K562 (cell line): ENCODE measurements around the gene GNAZ. TPM values are rescaled to one million over a fixed set of nuclear protein-coding genes. Genes with fewer than 3 reads are reported as not detected.
"Not testable (repeated sequence)": the region's sequence is repeated elsewhere in the genome, so short reads cannot be mapped to it uniquely, and the experiment has no call there.

ENCODE experiments used
- ATAC-seq: fragments of 200-7000 bp; cut with Tn5 transposase; 3 replicates; pipeline ENCODE4 v1.9.1; 2020; ENCODE audit warnings: moderate library complexity
- BruUV-seq: library from RNA; stranded (reverse); fragments of 400-500 nt; replicated peaks from 2 replicates; lab custom pipeline; 2021; lab: Mats Ljungman, UMichigan
- CTCF ChIA-PET: fragments of 300-600 bp; formaldehyde crosslinking; extraction: SDS; loops from one replicate; lab custom pipeline; 2021; ENCODE audit warnings: low intra/inter-chr PET ratio; lab: Yijun Ruan, JAX
- POLR2A ChIA-PET: fragments of 300-600, 350-650 bp; sonication (Branson Sonifier 250); formaldehyde crosslinking; extraction: SDS; loops from one replicate; lab custom pipeline; 2021; ENCODE audit warnings: antibody characterized with exemption, inconsistent platforms; lab: Yijun Ruan, JAX
- DNase-seq, 4 experiments: peaks; one replicate each; pipeline versions ENCODE4 v3.0.0 to v3.0.0-alpha.2; 2011 to 2018; ENCODE audit warnings: low spot score in 3 of 4, mixed read lengths in 3 of 4; ENCODE audit errors: extremely low read depth in 1 of 4
- FAIRE-seq: peaks from 2 replicates; lab custom pipeline; 2011; peaks lifted over from hg19 to GRCh38; lab: Jason Lieb, UNC
- H2AFZ ChIP-seq: 2 replicates; pipeline ENCODE4 v1.6.0; 2011; ENCODE audit warnings: low read depth, low read length, control low read depth, inconsistent platforms
- H3K27ac ChIP-seq: fragments of 200-600 bp; 3 replicates; pipeline ENCODE4 v1.8.0; 2011; ENCODE audit warnings: low read depth, mild to moderate bottlenecking, control low read depth, inconsistent platforms, low read length, moderate library complexity, mixed read lengths; ENCODE audit errors: extremely low read depth
- H3K27me3 ChIP-seq, 2 experiments: fragments of 300-600 bp in 1 of 2; 2 replicates in 1 of 2; 3 replicates in 1 of 2; pipeline versions ENCODE4 v1.6.0 to v1.8.0; 2011; ENCODE audit warnings: inconsistent platforms in 2 of 2, low read length in 2 of 2, mild to moderate bottlenecking in 1 of 2, mixed read lengths in 1 of 2, moderate library complexity in 1 of 2; ENCODE audit not compliant: control insufficient read depth in 2 of 2, insufficient read depth in 2 of 2
- H3K36me3 ChIP-seq: fragments of 300-600 bp; 3 replicates; pipeline ENCODE4 v1.8.0; 2011; ENCODE audit warnings: mild to moderate bottlenecking, low read length, inconsistent platforms; ENCODE audit not compliant: control insufficient read depth, insufficient read depth
- H3K4me1 ChIP-seq, 2 experiments: fragments of 200-600 bp in 1 of 2; replicated peaks in 1 of 2; 2 replicates in 1 of 2; 3 replicates in 1 of 2; pipeline versions ENCODE4 v1.5.1 to v1.8.0; 2011; ENCODE audit warnings: inconsistent platforms in 2 of 2, low read length in 2 of 2, mild to moderate bottlenecking in 1 of 2, mixed read lengths in 1 of 2, moderate library complexity in 1 of 2; ENCODE audit not compliant: control insufficient read depth in 2 of 2, insufficient read depth in 2 of 2
- H3K4me2 ChIP-seq: 2 replicates; pipeline ENCODE4 v1.6.1; 2011; ENCODE audit warnings: low read length, control low read depth, inconsistent platforms, mixed read lengths; ENCODE audit not compliant: insufficient read depth
- H3K4me3 ChIP-seq: fragments of 200-600 bp; sonication (generic), shearing (Covaris generic); 2 replicates; pipeline ENCODE4 v1.5.1; 2016; ENCODE audit warnings: control low read depth, inconsistent platforms
- H3K79me2 ChIP-seq: fragments of 200-600 bp; 3 replicates; pipeline ENCODE4 v1.8.0; 2011; ENCODE audit warnings: low read length, inconsistent platforms; ENCODE audit not compliant: control insufficient read depth, insufficient read depth
- H3K9ac ChIP-seq, 2 experiments: 2 replicates each; pipeline versions ENCODE4 v1.6.0 to v1.6.1; 2011; ENCODE audit warnings: low read depth in 2 of 2, low read length in 2 of 2, control low read depth in 1 of 2, inconsistent platforms in 1 of 2, mild to moderate bottlenecking in 1 of 2, mixed read lengths in 1 of 2; ENCODE audit not compliant: insufficient read depth in 1 of 2
- H3K9me1 ChIP-seq: one replicate; pipeline ENCODE4 v1.6.0; 2011; ENCODE audit warnings: inconsistent platforms, mild to moderate bottlenecking, low read length, moderate library complexity; ENCODE audit not compliant: control insufficient read depth, insufficient read depth
- H3K9me3 ChIP-seq: replicated peaks from 2 replicates; pipeline ENCODE4 v1.5.1; 2011; ENCODE audit warnings: low read depth, low read length, inconsistent platforms; ENCODE audit not compliant: control insufficient read depth, insufficient read depth
- H4K20me1 ChIP-seq: replicated peaks from 2 replicates; pipeline ENCODE4 v1.6.1; 2011; ENCODE audit warnings: low read length, inconsistent platforms, mixed read lengths; ENCODE audit not compliant: control insufficient read depth, insufficient read depth
- ATF1 ChIP-seq, 2 experiments: fragments of 450-650 bp in 1 of 2; IDR thresholded peaks; 2 replicates each; pipeline ENCODE4 v1.6.1; 2016; ENCODE audit warnings: missing compliant biosample characterization in 1 of 2, missing genetic modification characterization in 1 of 2
- GABPB1 ChIP-seq: sonication (generic); formaldehyde crosslinking; IDR thresholded peaks from 2 replicates; pipeline ENCODE4 v1.8.0; 2022; ENCODE audit warnings: mild to moderate bottlenecking, missing genetic modification reagents
- LCOR ChIP-seq: sonication (generic); formaldehyde crosslinking; IDR thresholded peaks from 2 replicates; pipeline ENCODE4 v1.8.0; 2022; ENCODE audit warnings: mild to moderate bottlenecking, missing genetic modification reagents
- SMC3 ChIP-seq: conservative IDR thresholded peaks from 2 replicates; pipeline ENCODE4 v1.6.1; 2011; ENCODE audit warnings: low read depth, low read length, improper control_type of control experiment; ENCODE audit not compliant: insufficient read depth
- SRF ChIP-seq, 2 experiments: fragments of 250-450, 450-650 bp in 1 of 2; sonication (Bioruptor Pico) in 1 of 2; sonication (generic) in 1 of 2; formaldehyde crosslinking; IDR thresholded peaks; 2 replicates each; pipeline versions ENCODE4 v1.5.0 to v1.5.1; 2020 to 2022; ENCODE audit warnings: mild to moderate bottlenecking in 1 of 2, missing genetic modification reagents in 1 of 2
- STAT5A ChIP-seq: IDR thresholded peaks from 2 replicates; pipeline ENCODE4 v1.6.1; 2012; ENCODE audit warnings: low read length, inconsistent platforms, borderline replicate concordance
- TBL1XR1 ChIP-seq, 2 experiments: IDR thresholded peaks; 2 replicates each; pipeline ENCODE4 v1.6.1; 2012; ENCODE audit warnings: improper control_type of control experiment in 2 of 2, low read length in 2 of 2, mild to moderate bottlenecking in 1 of 2
- TGIF2 ChIP-seq: sonication (generic); formaldehyde crosslinking; IDR thresholded peaks from 2 replicates; pipeline ENCODE4 v1.8.1; 2022; ENCODE audit warnings: mild to moderate bottlenecking, missing genetic modification reagents, moderate library complexity
- ZBTB7A ChIP-seq: IDR thresholded peaks from 2 replicates; pipeline ENCODE4 v1.6.1; 2011; ENCODE audit warnings: low read depth, mild to moderate bottlenecking, low read length, moderate library complexity, borderline replicate concordance; ENCODE audit not compliant: control insufficient read depth
- ZNF197 ChIP-seq: fragments of 200-800 bp; sonication (Bioruptor generic); IDR thresholded peaks from 2 replicates; pipeline ENCODE4 v1.6.1; 2016; ENCODE audit warnings: low read depth, missing genetic modification characterization, missing compliant biosample characterization
- in situ Hi-C: fragments of 300-500 bp; cut with MboI; formaldehyde crosslinking; loops from 4 replicates; pipeline ENCODE4 v1.15.0; 2018; ENCODE audit warnings: inconsistent platforms, mixed read lengths
- intact Hi-C: fragments of 100-400 bp; cut with micrococcal nuclease; formaldehyde crosslinking; loops from 2 replicates; pipeline ENCODE4 v1.14.2; 2022
- polyA plus RNA-seq, 8 experiments: library from polyadenylated mRNA; depleted of rRNA in 4 of 8; stranded (reverse) in 5 of 8; unstranded in 3 of 8; fragments of >200 nt; fragmentation: Nextera tagmentation in 2 of 8; fragmentation: Illumina TruSeq in 1 of 8; extraction: Ambion mirVana in 2 of 8; extraction: Trizol in 1 of 8; gene quantifications; 2 replicates each; pipeline versions ENCODE4 v1.2.1 to v1.2.3, GENCODE V29; 2011 to 2014; ENCODE audit warnings: inconsistent platforms in 1 of 8, missing spikeins in 1 of 8
- total RNA-seq, 7 experiments: library from RNA; depleted of rRNA in 6 of 7; stranded (reverse); fragments of >200 nt in 6 of 7; fragmentation: Illumina TruSeq in 2 of 7; extraction: Trizol in 2 of 7; gene quantifications; 2 replicates each; pipeline versions ENCODE4 v1.2.1 to v1.2.3, GENCODE V29; 2011 to 2021; ENCODE audit warnings: low replicate concordance in 1 of 7
- TF ChIP-seq, protein P1 (sequence below): sonication (generic); formaldehyde crosslinking; IDR thresholded peaks from 2 replicates; pipeline ENCODE4 v1.8.0; 2022; ENCODE audit warnings: mild to moderate bottlenecking, low read depth, missing genetic modification reagents
- TF ChIP-seq, protein P2 (sequence below): sonication (generic); formaldehyde crosslinking; IDR thresholded peaks from 2 replicates; pipeline ENCODE4 v1.8.1; 2022; ENCODE audit warnings: missing genetic modification reagents
- TF ChIP-seq, protein P3 (sequence below): sonication (generic); formaldehyde crosslinking; IDR thresholded peaks from 2 replicates; pipeline ENCODE4 v1.8.0; 2023; ENCODE audit warnings: mild to moderate bottlenecking, missing genetic modification reagents

GNAZ gene
- total and polyA plus RNA-seq, 9 of the 15 experiments (the other 6 are each of a cell fraction or from before 2014, with no cell fraction given): 0.04 to 0.22 (median 0.13) TPM; not detected in 3

DNA sequence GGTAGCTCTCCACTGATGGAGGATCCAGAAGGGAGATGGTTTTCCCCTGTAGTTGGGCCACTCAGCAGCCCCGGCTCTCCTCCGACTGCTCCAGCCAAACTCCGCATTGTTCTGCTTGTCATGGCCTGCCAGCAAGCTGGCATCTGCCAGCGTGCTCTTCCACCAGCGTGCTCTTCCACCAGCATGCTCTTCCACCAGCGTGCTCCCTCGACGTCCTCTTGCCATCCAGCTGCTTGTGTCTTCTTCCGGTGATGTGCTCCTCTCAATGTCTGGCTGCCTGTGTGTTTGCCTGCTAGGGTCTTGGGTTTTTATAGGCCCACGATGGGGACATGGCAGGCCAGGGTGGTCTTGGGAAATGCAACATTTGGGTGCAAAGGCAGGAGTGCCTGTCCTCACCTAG lies 43.5 kb upstream of the GNAZ start (continued):
- TF ChIP-seq ZBTB7A: peak; percentile 4; the same call in 1 of the 2 replicates
- TF ChIP-seq ZNF197 (CRISPR knock-in tag): no peak
- TF ChIP-seq, protein P1, sequence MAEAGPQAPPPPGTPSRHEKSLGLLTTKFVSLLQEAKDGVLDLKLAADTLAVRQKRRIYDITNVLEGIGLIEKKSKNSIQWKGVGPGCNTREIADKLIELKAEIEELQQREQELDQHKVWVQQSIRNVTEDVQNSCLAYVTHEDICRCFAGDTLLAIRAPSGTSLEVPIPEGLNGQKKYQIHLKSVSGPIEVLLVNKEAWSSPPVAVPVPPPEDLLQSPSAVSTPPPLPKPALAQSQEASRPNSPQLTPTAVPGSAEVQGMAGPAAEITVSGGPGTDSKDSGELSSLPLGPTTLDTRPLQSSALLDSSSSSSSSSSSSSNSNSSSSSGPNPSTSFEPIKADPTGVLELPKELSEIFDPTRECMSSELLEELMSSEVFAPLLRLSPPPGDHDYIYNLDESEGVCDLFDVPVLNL: 0 out of 2 replicates have a peak, but pooled peaks have one; percentile 16
- no peak for TF ChIP-seq TBL1XR1 (IDR thresholded peaks at IDR 0.05; ENCODE audit: low read length in 2 of 2)
- TF ChIP-seq, protein P2, sequence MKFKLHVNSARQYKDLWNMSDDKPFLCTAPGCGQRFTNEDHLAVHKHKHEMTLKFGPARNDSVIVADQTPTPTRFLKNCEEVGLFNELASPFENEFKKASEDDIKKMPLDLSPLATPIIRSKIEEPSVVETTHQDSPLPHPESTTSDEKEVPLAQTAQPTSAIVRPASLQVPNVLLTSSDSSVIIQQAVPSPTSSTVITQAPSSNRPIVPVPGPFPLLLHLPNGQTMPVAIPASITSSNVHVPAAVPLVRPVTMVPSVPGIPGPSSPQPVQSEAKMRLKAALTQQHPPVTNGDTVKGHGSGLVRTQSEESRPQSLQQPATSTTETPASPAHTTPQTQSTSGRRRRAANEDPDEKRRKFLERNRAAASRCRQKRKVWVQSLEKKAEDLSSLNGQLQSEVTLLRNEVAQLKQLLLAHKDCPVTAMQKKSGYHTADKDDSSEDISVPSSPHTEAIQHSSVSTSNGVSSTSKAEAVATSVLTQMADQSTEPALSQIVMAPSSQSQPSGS (CRISPR knock-in tag): peak; percentile 84; the same call in 1 of the 2 replicates
- 0 out of 2 replicates have a peak, but pooled peaks have one; percentile 11 for TF ChIP-seq ATF1 (CRISPR knock-in tag; IDR thresholded peaks at IDR 0.05)
- TF ChIP-seq ATF1 (tag; IDR thresholded peaks at IDR 0.05): no peak

DNA sequence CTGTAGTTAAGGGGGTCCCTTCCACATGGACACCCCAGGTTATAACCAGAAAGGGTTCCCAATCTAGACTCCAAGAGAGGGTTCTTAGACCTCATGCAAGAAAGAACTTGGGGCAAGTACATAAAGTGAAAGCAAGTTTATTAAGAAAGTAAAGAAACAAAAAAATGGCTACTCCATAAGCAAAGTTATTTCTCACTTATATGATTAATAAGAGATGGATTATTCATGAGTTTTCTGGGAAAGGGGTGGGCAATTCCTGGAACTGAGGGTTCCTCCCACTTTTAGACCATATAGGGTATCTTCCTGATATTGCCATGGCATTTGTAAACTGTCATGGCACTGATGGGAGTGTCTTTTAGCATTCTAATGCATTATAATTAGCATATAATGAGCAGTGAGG lies 42.5 kb upstream of the GNAZ start:
- H3K4me2 ChIP-seq, H3K9me1 ChIP-seq, in situ Hi-C loops, DNase-seq, H3K27ac ChIP-seq, H3K79me2 ChIP-seq, BruUV-seq, H3K9me3 ChIP-seq, H2AFZ ChIP-seq, H3K4me1 ChIP-seq, H3K36me3 ChIP-seq, H3K9ac ChIP-seq, FAIRE-seq, ATAC-seq, H3K4me3 ChIP-seq, H4K20me1 ChIP-seq: not testable (repeated sequence)
- POLR2A ChIA-PET: interaction anchor here (1.2 to 10.7 kb wide), 6 partner anchors 7 to 27 kb away, joined by 3 to 83 read pairs (median 31); no protein-coding TSS in a partner anchor
- peaks cover 28 to 36% of the 10 kb centered on the region in 2 experiments for H3K27me3 ChIP-seq
- intact Hi-C loops: loop anchor here (5.0 kb wide), 1 partner anchor 51 kb away; no protein-coding TSS in a partner anchor
- CTCF ChIA-PET: interaction anchor here (0.6 kb wide), 1 partner anchor 37 kb away, joined by 5 read pairs; no protein-coding TSS in a partner anchor
- TF ChIP-seq TGIF2 (CRISPR knock-in tag) (peak; percentile 67; the same call in 1 of the 2 replicates), GABPB1 (CRISPR knock-in tag) (0 out of 2 replicates have a peak, but pooled peaks have one; percentile 31), SMC3 (0 out of 2 replicates have a peak, but pooled peaks have one; percentile 6), STAT5A (peak; percentile 91), SRF (CRISPR knock-in tag; IDR thresholded peaks at IDR 0.05) (peak in 1 of 2 experiments; percentile 95; a peak in 2 of 4 replicates), LCOR (CRISPR knock-in tag) (peak; percentile 63; the same call in 1 of the 2 replicates)
- TF ChIP-seq, protein P3, sequence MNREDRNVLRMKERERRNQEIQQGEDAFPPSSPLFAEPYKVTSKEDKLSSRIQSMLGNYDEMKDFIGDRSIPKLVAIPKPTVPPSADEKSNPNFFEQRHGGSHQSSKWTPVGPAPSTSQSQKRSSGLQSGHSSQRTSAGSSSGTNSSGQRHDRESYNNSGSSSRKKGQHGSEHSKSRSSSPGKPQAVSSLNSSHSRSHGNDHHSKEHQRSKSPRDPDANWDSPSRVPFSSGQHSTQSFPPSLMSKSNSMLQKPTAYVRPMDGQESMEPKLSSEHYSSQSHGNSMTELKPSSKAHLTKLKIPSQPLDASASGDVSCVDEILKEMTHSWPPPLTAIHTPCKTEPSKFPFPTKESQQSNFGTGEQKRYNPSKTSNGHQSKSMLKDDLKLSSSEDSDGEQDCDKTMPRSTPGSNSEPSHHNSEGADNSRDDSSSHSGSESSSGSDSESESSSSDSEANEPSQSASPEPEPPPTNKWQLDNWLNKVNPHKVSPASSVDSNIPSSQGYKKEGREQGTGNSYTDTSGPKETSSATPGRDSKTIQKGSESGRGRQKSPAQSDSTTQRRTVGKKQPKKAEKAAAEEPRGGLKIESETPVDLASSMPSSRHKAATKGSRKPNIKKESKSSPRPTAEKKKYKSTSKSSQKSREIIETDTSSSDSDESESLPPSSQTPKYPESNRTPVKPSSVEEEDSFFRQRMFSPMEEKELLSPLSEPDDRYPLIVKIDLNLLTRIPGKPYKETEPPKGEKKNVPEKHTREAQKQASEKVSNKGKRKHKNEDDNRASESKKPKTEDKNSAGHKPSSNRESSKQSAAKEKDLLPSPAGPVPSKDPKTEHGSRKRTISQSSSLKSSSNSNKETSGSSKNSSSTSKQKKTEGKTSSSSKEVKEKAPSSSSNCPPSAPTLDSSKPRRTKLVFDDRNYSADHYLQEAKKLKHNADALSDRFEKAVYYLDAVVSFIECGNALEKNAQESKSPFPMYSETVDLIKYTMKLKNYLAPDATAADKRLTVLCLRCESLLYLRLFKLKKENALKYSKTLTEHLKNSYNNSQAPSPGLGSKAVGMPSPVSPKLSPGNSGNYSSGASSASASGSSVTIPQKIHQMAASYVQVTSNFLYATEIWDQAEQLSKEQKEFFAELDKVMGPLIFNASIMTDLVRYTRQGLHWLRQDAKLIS (CRISPR knock-in tag): 0 out of 2 replicates have a peak, but pooled peaks have one; percentile 54
